Myocyte (in vitro differentiated cells): ENCODE data around the gene C3. TPM values are rescaled to one million over a fixed set of nuclear protein-coding genes. Genes with fewer than 3 reads are reported as not detected.

ENCODE experiments used
- microRNA-seq: library from miRNA; unstranded; fragments of <30 nt; microRNA quantifications from one replicate; pipeline ENCODE4, GENCODE V29; 2016
- total RNA-seq: library from RNA; depleted of rRNA; stranded (reverse); fragments of >200 nt; gene quantifications from 2 replicates; pipeline ENCODE4 v1.2.3, GENCODE V29; 2014

Gene C3
- total RNA-seq, 1 donor from 2014 or later, result 2.1 TPM

Small RNA genes within 50 kb of the gene (microRNA-seq; reads per million reads assigned to microRNA genes)
- gene MIR6791, result not detected

Other genes starting within 250 kb of the C3 start
- not detected in 2 replicates for gene DENND1C, start 238.9 kb downstream of the C3 start, total RNA-seq
- not detected in 2 replicates for gene TUBB4A, start 218.3 kb downstream of the C3 start, total RNA-seq
- gene TNFSF9, start 189.6 kb downstream of the C3 start, total RNA-seq, result 1.7 and 7.2 TPM in 2 replicates
- 0.64 and 0.78 TPM in 2 replicates for gene CD70, start 129.5 kb downstream of the C3 start, total RNA-seq
- gene TNFSF14, start 50.5 kb downstream of the C3 start, total RNA-seq, result not detected in 2 replicates
- 32.0 and 36.8 TPM in 2 replicates for gene GPR108, start 16.9 kb upstream of the C3 start, total RNA-seq
- gene TRIP10, start 19.0 kb upstream of the C3 start, total RNA-seq, result 29.1 and 43.1 TPM in 2 replicates
- not detected in 2 replicates for gene SH2D3A, start 46.8 kb upstream of the C3 start, total RNA-seq
- not detected in 2 replicates for gene VAV1, start 52.1 kb upstream of the C3 start, total RNA-seq
- gene ADGRE1, start 166.9 kb upstream of the C3 start, total RNA-seq, result not detected in 2 replicates